Keratinocyte (primary cell): ENCODE measurements around the gene C1QL3.

Experiments used
- CTCF ChIP-seq, 3 experiments: IDR thresholded peaks in 1 of 3; conservative IDR thresholded peaks in 1 of 3; optimal IDR thresholded peaks in 1 of 3; 2 replicates in 2 of 3; 3 replicates in 1 of 3; pipeline versions ENCODE3 to v1.5.1; 2011; ENCODE audit warnings: low read length in 3 of 3, mild to moderate bottlenecking in 3 of 3, moderate library complexity in 2 of 3, control low read depth in 1 of 3, inconsistent platforms in 1 of 3; ENCODE audit not compliant: insufficient read depth in 2 of 3; ENCODE audit errors: extremely low read depth in 1 of 3
- EZH2 ChIP-seq: IDR thresholded peaks from one replicate; pipeline ENCODE4 v1.6.1; 2012; ENCODE audit warnings: inconsistent platforms, mild to moderate bottlenecking, low read length, moderate library complexity

DNA sequence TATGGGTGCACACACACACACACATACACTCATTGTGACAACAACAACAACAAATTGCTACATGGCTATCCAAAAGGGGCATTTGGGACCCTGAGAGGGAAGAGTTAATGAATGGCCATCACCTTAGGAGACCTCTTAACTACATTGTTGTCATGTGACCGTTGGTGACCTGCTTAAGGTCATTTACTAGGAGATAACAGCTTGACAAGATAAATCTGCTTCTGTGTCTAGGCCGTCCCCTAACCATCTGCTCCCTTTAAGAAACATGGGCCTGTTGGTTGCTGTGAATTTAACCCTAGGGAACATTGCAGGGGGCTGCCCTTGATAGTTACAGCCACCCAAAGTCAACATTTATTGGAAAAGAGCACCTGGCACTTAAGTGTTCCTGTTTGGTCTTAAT is 29.7 kb downstream of the C1QL3 start:
- TF ChIP-seq CTCF (optimal IDR thresholded peaks at IDR 0.05 in 1 of 3, IDR thresholded peaks at IDR 0.05 in 1 of 3, conservative IDR thresholded peaks at IDR 0.05 in 1 of 3; ENCODE audit: extremely low read depth in 1 of 3, insufficient read depth in 2 of 3, low read length in 3 of 3) (no peak), EZH2 (no peak)
